ENCODE measurements around the gene RPS28. TPM values are rescaled to one million over a fixed set of nuclear protein-coding genes. Genes with fewer than 3 reads are reported as not detected.
"Not testable (repeated sequence)": the region's sequence is repeated elsewhere in the genome, so short reads cannot be mapped to it uniquely, and the experiment has no call there.

RPS28 gene
- polyA plus RNA-seq, 1 experiment, result 371 TPM

DNA sequence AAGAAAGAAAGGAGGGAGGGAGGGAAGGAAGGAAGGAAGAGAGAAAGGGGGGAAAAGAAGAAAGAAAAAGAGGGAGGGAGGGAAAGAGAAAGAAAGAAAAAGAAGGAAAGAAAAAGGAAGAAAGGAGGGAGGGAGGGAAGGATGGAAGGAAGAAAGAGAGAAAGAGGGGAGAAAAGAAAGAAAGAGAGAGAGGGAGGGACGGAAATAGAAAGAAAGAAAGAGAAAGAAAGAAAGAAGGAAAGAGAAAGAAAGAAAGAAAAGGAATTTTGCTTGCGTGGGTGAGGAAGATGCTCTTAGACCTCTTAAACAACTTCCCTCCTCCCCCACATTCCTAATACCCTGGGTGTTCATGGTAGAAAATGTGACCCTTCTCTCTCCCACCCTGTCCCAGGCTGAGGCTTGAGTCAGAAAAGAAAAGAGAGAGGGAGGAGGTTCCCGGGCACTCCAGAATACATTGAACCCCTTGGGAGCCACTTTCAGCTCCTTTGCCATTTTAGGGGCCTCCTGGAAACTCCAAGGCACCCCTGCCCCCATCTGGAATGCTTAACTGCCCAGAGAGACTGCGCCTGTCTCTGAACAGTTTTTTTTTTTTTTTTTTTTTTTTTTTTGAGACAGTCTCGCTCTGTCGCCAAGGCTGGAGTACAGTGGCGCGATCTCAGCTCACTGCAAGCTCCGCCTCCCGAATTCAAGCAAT is 31.0 kb downstream of the RPS28 start:
- CTCF ChIA-PET, result interaction anchor here (0.6 to 8.2 kb wide), 14 partner anchors 8 to 227 kb away, joined by 3 to 75 read pairs (median 22); partner anchors contain the start of genes ANGPTL4, KANK3, MARCHF2 and MYO1F
- POLR2A ChIA-PET, result no interaction called here
- peaks cover 1% of the 10 kb centered on the region for H3K27me3 ChIP-seq (ENCODE audit: control insufficient read depth, insufficient read depth, low read length)
- no peaks in the 10 kb centered on the region for H3K36me3 ChIP-seq (ENCODE audit: control insufficient read depth, insufficient read depth, low read length)
- H3K4me3 ChIP-seq (ENCODE audit: low read depth, low read length), result peak overlapping the region; percentile 2; the same call in 1 of the 2 replicates
- DNase-seq (ENCODE audit: low read depth), result no peak
- TF ChIP-seq, protein P1, sequence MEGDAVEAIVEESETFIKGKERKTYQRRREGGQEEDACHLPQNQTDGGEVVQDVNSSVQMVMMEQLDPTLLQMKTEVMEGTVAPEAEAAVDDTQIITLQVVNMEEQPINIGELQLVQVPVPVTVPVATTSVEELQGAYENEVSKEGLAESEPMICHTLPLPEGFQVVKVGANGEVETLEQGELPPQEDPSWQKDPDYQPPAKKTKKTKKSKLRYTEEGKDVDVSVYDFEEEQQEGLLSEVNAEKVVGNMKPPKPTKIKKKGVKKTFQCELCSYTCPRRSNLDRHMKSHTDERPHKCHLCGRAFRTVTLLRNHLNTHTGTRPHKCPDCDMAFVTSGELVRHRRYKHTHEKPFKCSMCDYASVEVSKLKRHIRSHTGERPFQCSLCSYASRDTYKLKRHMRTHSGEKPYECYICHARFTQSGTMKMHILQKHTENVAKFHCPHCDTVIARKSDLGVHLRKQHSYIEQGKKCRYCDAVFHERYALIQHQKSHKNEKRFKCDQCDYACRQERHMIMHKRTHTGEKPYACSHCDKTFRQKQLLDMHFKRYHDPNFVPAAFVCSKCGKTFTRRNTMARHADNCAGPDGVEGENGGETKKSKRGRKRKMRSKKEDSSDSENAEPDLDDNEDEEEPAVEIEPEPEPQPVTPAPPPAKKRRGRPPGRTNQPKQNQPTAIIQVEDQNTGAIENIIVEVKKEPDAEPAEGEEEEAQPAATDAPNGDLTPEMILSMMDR (IDR thresholded peaks at IDR 0.05; ENCODE audit: insufficient read depth, low read depth, low read length), result no peak

DNA sequence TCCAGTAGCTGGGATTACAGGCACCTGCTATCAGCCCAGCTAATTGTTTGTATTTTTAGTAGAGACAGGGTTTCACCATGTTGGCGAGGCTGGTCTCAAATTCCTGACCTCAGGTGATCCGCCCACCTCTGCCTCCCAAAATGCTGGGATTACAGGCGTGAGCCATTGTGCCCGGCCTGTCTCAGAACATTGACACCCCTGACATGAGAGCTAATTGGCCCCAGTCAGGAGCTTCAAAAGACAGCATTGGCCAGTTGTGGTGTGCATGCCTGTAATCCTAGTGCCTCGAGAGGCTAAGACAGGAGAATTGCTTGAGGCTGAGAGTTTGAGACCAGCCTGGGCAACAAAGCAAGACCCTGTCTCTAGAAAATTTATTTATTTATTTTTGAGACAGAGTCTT is 31.5 kb downstream of the RPS28 start:
- CTCF ChIA-PET, result interaction anchor here (1.0 to 8.2 kb wide), 23 partner anchors 9 to 263 kb away, joined by 3 to 75 read pairs (median 8); partner anchors contain the start of genes ANGPTL4, KANK3, MARCHF2 and MYO1F
- H3K4me3 ChIP-seq (ENCODE audit: low read depth, low read length); POLR2A ChIA-PET: not testable (repeated sequence)

DNA sequence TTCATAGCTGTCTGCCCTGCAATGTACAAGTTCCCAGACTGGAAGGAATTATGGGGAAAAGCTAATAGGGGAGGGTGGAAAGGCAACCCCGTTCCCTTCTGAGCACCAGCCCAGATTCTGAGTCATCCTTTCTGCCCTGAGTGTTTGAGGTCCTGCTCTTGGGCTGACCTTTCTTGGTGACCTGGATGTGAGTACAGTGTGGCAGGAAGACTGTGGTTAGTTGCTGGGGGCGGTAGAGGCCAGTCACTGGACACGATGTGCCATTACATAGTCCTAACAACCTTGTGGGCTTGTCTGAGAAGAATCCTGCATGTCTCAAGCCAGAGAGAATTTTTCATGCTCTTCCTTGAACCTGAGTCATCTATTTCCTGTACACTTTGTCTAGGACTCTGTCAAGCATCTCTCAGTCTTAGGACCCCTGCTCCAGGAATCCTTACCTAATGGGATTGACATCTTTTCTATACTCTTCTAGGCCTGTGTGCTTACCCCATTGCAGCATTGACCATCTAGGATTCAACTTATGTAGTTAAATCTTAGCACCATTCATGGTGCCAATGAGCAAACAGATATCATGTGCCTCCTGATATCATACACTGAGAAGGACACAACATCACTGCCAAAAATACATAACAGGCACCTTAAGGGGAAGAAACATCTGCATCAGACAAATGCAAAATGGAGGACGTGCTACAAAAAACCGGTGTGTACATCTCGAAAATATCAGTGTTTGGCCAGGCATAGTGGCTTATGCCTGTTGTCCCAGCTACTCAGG is 34.5 kb downstream of the RPS28 start:
- CTCF ChIA-PET, result interaction anchor here (0.6 to 8.2 kb wide), 14 partner anchors 11 to 290 kb away, joined by 3 to 75 read pairs (median 22); partner anchors contain the start of genes KANK3, MARCHF2, MYO1F and RAB11B
- POLR2A ChIA-PET, result interaction anchor here (0.9 kb wide), 1 partner anchor 34 kb away, joined by 4 read pairs; the partner anchor contains the start of gene RAB11B
- Histone ChIP-seq H3K36me3 (ENCODE audit: control insufficient read depth, insufficient read depth, low read length) (no peaks in the 10 kb centered on the region), H3K4me3 (ENCODE audit: low read depth, low read length) (no peak overlapping the region), H3K27me3 (ENCODE audit: control insufficient read depth, insufficient read depth, low read length) (no peaks in the 10 kb centered on the region; the same call in 1 of the 2 replicates)
- TF ChIP-seq, protein P1 (IDR thresholded peaks at IDR 0.05; ENCODE audit: insufficient read depth, low read depth, low read length), result no peak
- peak; percentile 95 for DNase-seq (ENCODE audit: low read depth)

More for the DNA sequence above, 31.5 kb downstream of the RPS28 start:
- not testable (repeated sequence) for H3K36me3 ChIP-seq (ENCODE audit: control insufficient read depth, insufficient read depth, low read length); DNase-seq (ENCODE audit: low read depth); H3K27me3 ChIP-seq (ENCODE audit: control insufficient read depth, insufficient read depth, low read length)

DNA sequence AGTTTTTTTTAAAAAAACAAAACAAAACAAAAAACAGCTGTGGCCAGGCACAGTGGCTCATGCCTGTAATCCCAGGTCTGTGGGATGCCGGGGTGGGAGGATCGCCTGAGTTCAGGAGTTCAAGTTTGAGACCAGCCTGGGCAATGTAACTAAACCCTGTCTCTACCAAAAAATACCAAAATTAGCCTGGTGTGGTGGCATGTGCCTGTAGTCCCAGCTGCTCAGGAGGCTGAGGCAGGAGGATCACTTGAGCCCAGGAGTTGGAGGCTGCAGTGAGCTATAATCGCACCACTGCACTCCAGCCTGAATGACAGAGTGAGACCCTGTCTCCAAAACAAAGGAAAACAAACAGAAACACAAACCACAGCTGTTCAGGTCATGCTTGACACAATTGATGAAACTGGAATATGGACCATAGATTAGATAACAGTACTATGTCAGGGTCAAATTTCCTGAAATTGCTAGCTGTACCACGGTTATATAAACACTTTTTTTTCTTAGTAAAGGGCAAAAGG is 35.8 kb downstream of the RPS28 start:
- CTCF ChIA-PET, result interaction anchor here (1.7 to 8.2 kb wide), 3 partner anchors 36 to 222 kb away, joined by 6 to 75 read pairs (median 67); partner anchors contain the start of genes MYO1F and RAB11B
- POLR2A ChIA-PET, result no interaction called here
- Histone ChIP-seq H3K36me3 (ENCODE audit: control insufficient read depth, insufficient read depth, low read length) (no peaks in the 10 kb centered on the region), H3K4me3 (ENCODE audit: low read depth, low read length) (no peak overlapping the region), H3K27me3 (ENCODE audit: control insufficient read depth, insufficient read depth, low read length) (no peaks in the 10 kb centered on the region; the same call in 1 of the 2 replicates)
- TF ChIP-seq, protein P1 (IDR thresholded peaks at IDR 0.05; ENCODE audit: insufficient read depth, low read depth, low read length), result no peak
- no peak for DNase-seq (ENCODE audit: low read depth)

DNA sequence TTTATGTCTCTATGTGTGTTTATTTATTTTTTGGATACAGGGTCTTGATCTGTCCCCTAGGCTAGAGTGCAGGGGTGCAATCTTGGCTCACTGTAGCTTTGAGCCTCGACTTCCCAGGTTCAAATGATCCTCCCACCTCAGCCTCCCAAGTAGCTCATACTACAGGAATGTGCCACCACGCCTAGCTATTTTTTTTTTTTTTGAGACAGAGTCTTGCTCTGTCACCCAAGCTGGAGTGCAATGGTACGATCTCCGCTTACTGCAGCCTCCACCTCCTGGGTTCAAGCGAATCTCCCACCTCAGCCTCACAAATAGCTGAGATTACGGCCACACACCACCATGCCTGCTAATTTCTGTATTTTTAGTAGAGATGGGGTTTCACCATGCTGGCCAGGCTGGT is 37.7 kb downstream of the RPS28 start:
- Histone ChIP-seq H3K27me3 (ENCODE audit: control insufficient read depth, insufficient read depth, low read length) (no peaks in the 10 kb centered on the region), H3K4me3 (ENCODE audit: low read depth, low read length) (no peak overlapping the region), H3K36me3 (ENCODE audit: control insufficient read depth, insufficient read depth, low read length) (no peaks in the 10 kb centered on the region)
- TF ChIP-seq, protein P1 (IDR thresholded peaks at IDR 0.05; ENCODE audit: insufficient read depth, low read depth, low read length), result no peak
- POLR2A ChIA-PET, result no interaction called here
- DNase-seq (ENCODE audit: low read depth), result no peak
- CTCF ChIA-PET, result interaction anchor here (1.1 kb wide), 1 partner anchor 36 kb away, joined by 4 read pairs; no protein-coding TSS in a partner anchor
